Measurements from ENCODE around the gene ACAD8. TPM values are rescaled to one million over a fixed set of nuclear protein-coding genes. Genes with fewer than 3 reads are reported as not detected.
A peak's percentile ranks its signal among the peaks of the same experiment; 100 is the strongest.

Gene ACAD8
- total RNA-seq, 1 donor from 2014 or later: 37.6 TPM

DNA sequence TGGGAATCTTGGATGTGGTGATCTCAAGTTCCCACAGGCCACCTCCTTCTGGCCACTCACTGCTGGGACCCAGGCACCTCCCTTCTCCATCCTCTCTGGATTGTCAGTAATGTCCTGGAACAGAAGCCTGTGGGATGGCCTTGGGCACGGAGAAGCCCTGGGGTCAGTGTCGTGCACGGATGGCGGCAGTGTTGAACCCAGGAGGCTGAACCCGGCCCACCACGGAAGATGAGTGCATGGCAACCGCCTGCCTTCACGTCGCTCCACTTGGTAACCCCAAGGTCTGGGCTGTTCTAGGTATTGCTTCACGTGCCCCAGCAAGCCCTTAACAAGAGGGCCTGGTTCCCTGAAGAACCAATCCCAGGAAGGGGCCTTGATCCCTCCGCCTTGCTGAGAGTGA lies 7.3 kb upstream of the ACAD8 start:
- Mint-ChIP-seq H3K9me3 (ENCODE audit: low read depth) (no peaks in the 10 kb centered on the region), H3K4me3 (ENCODE audit: low read depth) (no peak overlapping the region), H3K36me3 (ENCODE audit: insufficient read depth) (peaks cover 19% of the 10 kb centered on the region), H3K27ac (peak overlapping the region; percentile 87), H3K4me1 (ENCODE audit: low read depth) (no peaks in the 10 kb centered on the region), H3K27me3 (no peaks in the 10 kb centered on the region)
- TF ChIP-seq, protein P1, sequence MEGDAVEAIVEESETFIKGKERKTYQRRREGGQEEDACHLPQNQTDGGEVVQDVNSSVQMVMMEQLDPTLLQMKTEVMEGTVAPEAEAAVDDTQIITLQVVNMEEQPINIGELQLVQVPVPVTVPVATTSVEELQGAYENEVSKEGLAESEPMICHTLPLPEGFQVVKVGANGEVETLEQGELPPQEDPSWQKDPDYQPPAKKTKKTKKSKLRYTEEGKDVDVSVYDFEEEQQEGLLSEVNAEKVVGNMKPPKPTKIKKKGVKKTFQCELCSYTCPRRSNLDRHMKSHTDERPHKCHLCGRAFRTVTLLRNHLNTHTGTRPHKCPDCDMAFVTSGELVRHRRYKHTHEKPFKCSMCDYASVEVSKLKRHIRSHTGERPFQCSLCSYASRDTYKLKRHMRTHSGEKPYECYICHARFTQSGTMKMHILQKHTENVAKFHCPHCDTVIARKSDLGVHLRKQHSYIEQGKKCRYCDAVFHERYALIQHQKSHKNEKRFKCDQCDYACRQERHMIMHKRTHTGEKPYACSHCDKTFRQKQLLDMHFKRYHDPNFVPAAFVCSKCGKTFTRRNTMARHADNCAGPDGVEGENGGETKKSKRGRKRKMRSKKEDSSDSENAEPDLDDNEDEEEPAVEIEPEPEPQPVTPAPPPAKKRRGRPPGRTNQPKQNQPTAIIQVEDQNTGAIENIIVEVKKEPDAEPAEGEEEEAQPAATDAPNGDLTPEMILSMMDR (IDR thresholded peaks at IDR 0.05; ENCODE audit: unreplicated experiment): no peak
- DNase-seq (ENCODE audit: low spot score, unreplicated experiment): no peak

DNA sequence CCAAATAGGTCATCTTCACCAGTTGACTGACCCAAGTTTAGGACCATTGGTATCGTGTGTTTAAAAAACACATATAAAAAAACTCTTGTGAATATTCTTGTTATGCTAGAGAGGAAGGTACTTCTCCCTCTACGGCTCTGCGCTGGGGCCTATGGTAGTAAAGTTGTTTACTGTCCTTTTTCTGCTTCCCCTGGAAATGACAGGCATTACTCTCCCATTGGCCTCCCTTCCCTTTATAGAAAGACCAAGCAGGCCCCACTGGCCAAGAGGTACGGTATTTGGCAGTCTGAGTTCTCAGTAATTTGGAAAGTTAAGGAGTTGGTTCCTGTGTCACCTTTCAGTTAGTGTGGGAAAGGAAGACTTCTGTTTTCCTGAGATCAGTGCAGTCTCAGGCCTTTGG lies 6.7 kb upstream of the ACAD8 start:
- Mint-ChIP-seq H3K27ac (peak overlapping the region; percentile 87), H3K36me3 (ENCODE audit: insufficient read depth) (peaks cover 19% of the 10 kb centered on the region), H3K4me3 (ENCODE audit: low read depth) (no peak overlapping the region), H3K27me3 (no peaks in the 10 kb centered on the region), H3K9me3 (ENCODE audit: low read depth) (no peaks in the 10 kb centered on the region), H3K4me1 (ENCODE audit: low read depth) (peaks cover under 1% of the 10 kb centered on the region)
- no peak for DNase-seq (ENCODE audit: low spot score, unreplicated experiment)
- TF ChIP-seq, protein P1 (IDR thresholded peaks at IDR 0.05; ENCODE audit: unreplicated experiment): no peak

DNA sequence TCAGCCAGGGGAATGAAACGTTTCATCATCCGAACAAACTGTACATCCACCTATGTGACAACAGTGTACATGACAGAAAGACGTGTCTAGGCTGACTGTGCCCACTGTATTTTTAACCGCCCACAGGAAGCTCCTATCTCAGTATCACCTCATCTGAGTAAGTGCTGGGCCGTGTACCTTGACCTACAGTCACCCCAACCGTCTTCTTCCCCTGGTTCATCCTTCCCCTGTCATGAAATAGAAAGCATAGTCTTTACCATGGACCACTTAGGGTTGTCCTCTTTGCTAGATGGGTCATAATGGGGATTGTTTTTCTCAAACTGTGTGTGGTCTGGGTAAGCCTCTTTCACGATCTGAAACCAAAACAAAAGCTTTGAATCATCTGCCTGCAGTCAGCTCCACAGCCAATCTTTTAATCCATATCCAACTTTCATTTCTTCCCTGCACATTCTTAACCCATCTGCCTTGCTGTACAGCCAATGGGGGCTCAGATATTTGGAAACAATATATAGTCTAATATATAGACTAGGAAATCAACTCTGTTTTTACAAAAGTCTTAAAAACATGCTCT lies 4.4 kb upstream of the ACAD8 start:
- TF ChIP-seq, protein P1 (IDR thresholded peaks at IDR 0.05; ENCODE audit: unreplicated experiment): no peak
- no peaks in the 10 kb centered on the region for H3K9me3 Mint-ChIP-seq (ENCODE audit: low read depth)
- DNase-seq (ENCODE audit: low spot score, unreplicated experiment): no peak
- no peak overlapping the region for H3K27ac Mint-ChIP-seq
- peaks cover 10% of the 10 kb centered on the region for H3K4me1 Mint-ChIP-seq (ENCODE audit: low read depth)
- no peak overlapping the region for H3K4me3 Mint-ChIP-seq (ENCODE audit: low read depth)
- no peaks in the 10 kb centered on the region for H3K27me3 Mint-ChIP-seq
- peaks cover 14% of the 10 kb centered on the region for H3K36me3 Mint-ChIP-seq (ENCODE audit: insufficient read depth)

DNA sequence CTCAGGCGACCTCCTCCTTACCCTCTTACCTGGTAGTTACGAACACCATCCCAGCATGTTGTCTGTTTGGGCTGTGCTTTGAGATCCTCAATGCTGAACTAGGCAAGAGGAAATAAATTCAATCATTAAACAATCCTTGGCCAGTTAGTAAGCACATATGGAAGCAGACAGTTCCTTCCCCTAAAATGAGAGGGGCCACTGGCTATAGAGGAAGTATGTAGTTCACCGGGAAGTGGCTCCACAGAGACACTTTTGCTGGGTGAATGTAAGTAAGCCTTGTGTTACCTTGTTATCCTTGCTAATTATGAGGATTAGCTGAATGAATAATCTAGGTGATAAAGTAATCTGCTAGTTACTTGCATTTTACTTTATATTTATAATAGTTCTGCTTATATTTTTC lies 3.1 kb upstream of the ACAD8 start:
- Mint-ChIP-seq H3K4me1 (ENCODE audit: low read depth) (peaks cover 16% of the 10 kb centered on the region), H3K4me3 (ENCODE audit: low read depth) (no peak overlapping the region), H3K27ac (no peak overlapping the region), H3K36me3 (ENCODE audit: insufficient read depth) (peaks cover 7% of the 10 kb centered on the region), H3K9me3 (ENCODE audit: low read depth) (no peaks in the 10 kb centered on the region), H3K27me3 (no peaks in the 10 kb centered on the region)
- DNase-seq (ENCODE audit: low spot score, unreplicated experiment): no peak
- TF ChIP-seq, protein P1 (IDR thresholded peaks at IDR 0.05; ENCODE audit: unreplicated experiment): no peak

DNA sequence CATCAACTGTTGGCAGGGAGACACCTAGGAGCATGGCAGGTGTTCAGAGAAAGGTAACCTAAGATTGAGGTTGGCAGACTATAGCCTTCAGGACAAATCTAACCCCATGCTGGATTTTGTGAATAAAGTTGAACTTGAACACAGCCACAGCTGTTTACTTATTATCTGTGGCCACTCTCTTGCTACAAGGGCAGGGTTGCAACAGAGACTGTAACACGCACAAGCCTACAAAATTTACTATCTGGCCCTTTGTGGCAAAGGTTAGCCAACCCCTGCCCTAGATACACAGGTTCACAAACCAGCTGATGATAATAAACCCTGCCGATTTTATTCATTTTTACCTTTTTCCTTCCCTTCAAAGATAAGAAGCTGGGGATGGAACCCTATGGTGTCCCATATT lies 2.7 kb upstream of the ACAD8 start:
- Mint-ChIP-seq H3K4me3 (ENCODE audit: low read depth) (no peak overlapping the region), H3K27me3 (no peaks in the 10 kb centered on the region), H3K36me3 (ENCODE audit: insufficient read depth) (peaks cover 7% of the 10 kb centered on the region), H3K4me1 (ENCODE audit: low read depth) (peaks cover 16% of the 10 kb centered on the region), H3K9me3 (ENCODE audit: low read depth) (no peaks in the 10 kb centered on the region), H3K27ac (no peak overlapping the region)
- TF ChIP-seq, protein P1 (IDR thresholded peaks at IDR 0.05; ENCODE audit: unreplicated experiment): no peak
- DNase-seq (ENCODE audit: low spot score, unreplicated experiment): no peak

Data from progenitor cell of endocrine pancreas (in vitro differentiated cells).